Uterus (tissue), 4 donors: ENCODE results near the gene COPS8. TPM values are rescaled to one million over a fixed set of nuclear protein-coding genes. Genes with fewer than 3 reads are reported as not detected.

Experiments used
- DNase-seq, 2 donors: peaks; one replicate each; pipeline ENCODE4 v3.0.0-alpha.2; 2019 to 2020
- H3K27ac ChIP-seq, 2 donors: fragments of 200-600 bp; sonication (generic); 1 replicate in 1 of 2; 2 replicates in 1 of 2; pipeline ENCODE4 v1.5.1; 2016 to 2018
- H3K27me3 ChIP-seq, 2 donors: fragments of 200-600 bp; sonication (generic); one replicate each; pipeline ENCODE4 v1.5.1; 2018 to 2019; ENCODE audit warnings: control low read depth in 1 of 2
- H3K36me3 ChIP-seq, 2 donors: fragments of 200-600 bp; sonication (generic); one replicate each; pipeline ENCODE4 v1.5.1; 2019; ENCODE audit warnings: control low read depth in 1 of 2
- H3K4me1 ChIP-seq, 2 donors: fragments of 200-600 bp; sonication (generic); one replicate each; pipeline ENCODE4 v1.5.1; 2018 to 2019; ENCODE audit warnings: control low read depth in 1 of 2
- H3K4me3 ChIP-seq, 2 donors: fragments of 200-600 bp; sonication (generic); 1 replicate in 1 of 2; 2 replicates in 1 of 2; pipeline ENCODE4 v1.5.1; 2018 to 2019; ENCODE audit warnings: mild to moderate bottlenecking in 1 of 2
- H3K9me3 ChIP-seq, 2 donors: fragments of 200-600 bp; sonication (generic); one replicate each; pipeline ENCODE4 v1.5.1; 2019; ENCODE audit warnings: control low read depth in 1 of 2
- POLR2A ChIP-seq, 2 donors: fragments of 450-650 bp; IDR thresholded peaks; one replicate each; pipeline ENCODE4 v1.6.1; 2016; ENCODE audit warnings: antibody characterized with exemption in 2 of 2, mild to moderate bottlenecking in 1 of 2, moderate library complexity in 1 of 2
- intact Hi-C: fragments of 100-400 bp; cut with DNase I; formaldehyde crosslinking; loops from one replicate; pipeline ENCODE4 v1.15.1; 2023; ENCODE audit warnings: low total_unique reads
- total RNA-seq, 4 donors: library from RNA; depleted of rRNA in 3 of 4; stranded (reverse); fragments of >200 nt in 3 of 4; gene quantifications; one replicate each; pipeline versions ENCODE4 v1.1.0 to v1.2.4, GENCODE V29; 2014 to 2023
- TF ChIP-seq, protein P1 (sequence below), 4 experiments: fragments of 200-600 bp in 2 of 4; fragments of 450-650 bp in 2 of 4; sonication (generic) in 2 of 4; IDR thresholded peaks; one replicate each; pipeline ENCODE4 v1.5.1; 2016 to 2019; ENCODE audit warnings: antibody characterized with exemption in 4 of 4, mild to moderate bottlenecking in 2 of 4, moderate library complexity in 1 of 4
- donor health status: DM: yes; HTN: yes; CAD: no.

The COPS8 gene
- total RNA-seq, 4 donors from 2014 or later: 45.0 to 139 (median 60.8) TPM

DNA sequence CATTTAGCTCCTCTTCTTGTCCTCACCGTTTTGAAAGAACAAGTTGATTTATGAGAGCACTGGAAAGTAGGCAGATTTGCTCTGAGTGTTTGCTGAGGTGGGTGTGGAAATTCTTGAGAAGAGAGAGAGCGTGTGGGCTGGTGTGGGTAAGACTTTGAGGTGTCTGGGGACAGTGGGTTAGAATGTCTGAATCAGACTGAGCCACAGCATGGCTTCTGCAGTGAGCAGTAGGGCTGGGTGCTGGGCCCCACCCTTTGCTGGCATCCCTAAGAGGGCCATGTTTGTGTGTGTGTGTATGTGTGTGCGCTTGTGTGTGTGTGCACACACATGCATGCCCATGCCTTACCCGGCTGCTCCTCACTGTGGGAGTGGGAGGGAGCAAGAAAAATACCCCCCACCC, 63.7 kb downstream of the COPS8 start:
- intact Hi-C loops: no loop called here
- TF ChIP-seq, protein P1, sequence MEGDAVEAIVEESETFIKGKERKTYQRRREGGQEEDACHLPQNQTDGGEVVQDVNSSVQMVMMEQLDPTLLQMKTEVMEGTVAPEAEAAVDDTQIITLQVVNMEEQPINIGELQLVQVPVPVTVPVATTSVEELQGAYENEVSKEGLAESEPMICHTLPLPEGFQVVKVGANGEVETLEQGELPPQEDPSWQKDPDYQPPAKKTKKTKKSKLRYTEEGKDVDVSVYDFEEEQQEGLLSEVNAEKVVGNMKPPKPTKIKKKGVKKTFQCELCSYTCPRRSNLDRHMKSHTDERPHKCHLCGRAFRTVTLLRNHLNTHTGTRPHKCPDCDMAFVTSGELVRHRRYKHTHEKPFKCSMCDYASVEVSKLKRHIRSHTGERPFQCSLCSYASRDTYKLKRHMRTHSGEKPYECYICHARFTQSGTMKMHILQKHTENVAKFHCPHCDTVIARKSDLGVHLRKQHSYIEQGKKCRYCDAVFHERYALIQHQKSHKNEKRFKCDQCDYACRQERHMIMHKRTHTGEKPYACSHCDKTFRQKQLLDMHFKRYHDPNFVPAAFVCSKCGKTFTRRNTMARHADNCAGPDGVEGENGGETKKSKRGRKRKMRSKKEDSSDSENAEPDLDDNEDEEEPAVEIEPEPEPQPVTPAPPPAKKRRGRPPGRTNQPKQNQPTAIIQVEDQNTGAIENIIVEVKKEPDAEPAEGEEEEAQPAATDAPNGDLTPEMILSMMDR (IDR thresholded peaks at IDR 0.05): no peak
- no peak for TF ChIP-seq POLR2A (IDR thresholded peaks at IDR 0.05)
- no peak overlapping the region for H3K27ac ChIP-seq
- no peaks in the 10 kb centered on the region for H3K4me1 ChIP-seq
- DNase-seq: no peak
- H3K27me3 ChIP-seq: no peaks in the 10 kb centered on the region
- H3K9me3 ChIP-seq: peaks cover 0 to 11% of the 10 kb centered on the region in 2 donors
- no peaks in the 10 kb centered on the region for H3K36me3 ChIP-seq
- no peak overlapping the region for H3K4me3 ChIP-seq
